Kidney (tissue), 14 donors: ENCODE results near the gene DPP9. TPM values are rescaled to one million over a fixed set of nuclear protein-coding genes. Genes with fewer than 3 reads are reported as not detected.

Source experiments
- DNase-seq, 5 donors: peaks; one replicate each; pipeline ENCODE4 v3.0.0-alpha.2; 2013 to 2020
- FAIRE-seq: peaks from 2 replicates; lab custom pipeline; 2012; peaks lifted over from hg19 to GRCh38; lab: Jason Lieb, UNC
- H3K27ac ChIP-seq, 2 donors: one replicate each; pipeline ENCODE4 v1.7.0; 2013; ENCODE audit warnings: low read depth in 2 of 2, low read length in 2 of 2, inconsistent platforms in 1 of 2
- H3K27me3 ChIP-seq: one replicate; pipeline ENCODE4 v1.7.1; 2013; ENCODE audit warnings: low read length, inconsistent platforms; ENCODE audit not compliant: control insufficient read depth, insufficient read depth
- H3K36me3 ChIP-seq, 3 donors: one replicate each; pipeline versions ENCODE4 v1.7.0 to v1.7.1; 2013; ENCODE audit warnings: low read length in 3 of 3, control low read depth in 1 of 3, inconsistent platforms in 1 of 3; ENCODE audit not compliant: insufficient read depth in 3 of 3, control insufficient read depth in 2 of 3
- H3K4me1 ChIP-seq, 3 donors: one replicate each; pipeline versions ENCODE4 v1.7.0 to v1.7.1; 2013; ENCODE audit warnings: low read length in 3 of 3, inconsistent platforms in 1 of 3, low read depth in 1 of 3; ENCODE audit not compliant: control insufficient read depth in 2 of 3, insufficient read depth in 2 of 3
- H3K4me3 ChIP-seq, 3 donors: one replicate each; pipeline versions ENCODE4 v1.7.0 to v1.8.1; 2013; ENCODE audit warnings: low read length in 3 of 3, control low read depth in 1 of 3, inconsistent platforms in 1 of 3
- H3K9ac ChIP-seq, 3 donors: one replicate each; pipeline versions ENCODE4 v1.7.0 to v1.7.1; 2013; ENCODE audit warnings: low read length in 3 of 3, control low read depth in 1 of 3, inconsistent platforms in 1 of 3
- H3K9me3 ChIP-seq, 3 donors: one replicate each; pipeline versions ENCODE4 v1.7.0 to v1.7.1; 2013; ENCODE audit warnings: low read length in 3 of 3, control low read depth in 1 of 3, inconsistent platforms in 1 of 3; ENCODE audit not compliant: control insufficient read depth in 2 of 3, insufficient read depth in 1 of 3
- CTCF ChIP-seq: IDR thresholded peaks from 3 replicates; pipeline ENCODE4 v1.5.1; 2012; ENCODE audit warnings: mild to moderate bottlenecking, moderate library complexity, borderline replicate concordance; ENCODE audit not compliant: insufficient read depth; ENCODE audit errors: extremely low read depth
- intact Hi-C: fragments of 100-400 bp; cut with DNase I; formaldehyde crosslinking; loops from one replicate; pipeline ENCODE4 v1.11.1; 2022
- polyA plus RNA-seq: library from polyadenylated mRNA; stranded (reverse); fragments of 350-450 nt; fragmentation: Illumina TruSeq; extraction: RNeasy Lipid Tissue Mini Kit (QIAGEN cat#74804); gene quantifications from one replicate; pipeline ENCODE4 v1.2.3, GENCODE V29; 2014; ENCODE audit warnings: low read depth, low replicate concordance; ENCODE audit not compliant: insufficient read depth
- total RNA-seq: library from RNA; stranded (reverse); fragmentation: NEBNext Ultra II Directional; extraction: Animal tissue kit (Norgen Biotek cat#: 25700); gene quantifications from one replicate; pipeline ENCODE4 v1.2.1, GENCODE V29; 2021
- donor health status: control.
- donor health status: control.
- donor health status: control.
- donor health status: control.
- donor health status: control.
- donor health status: DM: yes; HTN: yes; CAD: no.
- donor health status: Normal renal cell carcinoma (clear cell type).

The DPP9 gene
- total and polyA plus RNA-seq, 2 donors from 2014 or later = 14.0 to 61.9 TPM

- H3K4me3 ChIP-seq = no peak overlapping the region
- H3K9me3 ChIP-seq = no peaks in the 10 kb centered on the region
- no peak for DNase-seq
- H3K36me3 ChIP-seq = no peaks in the 10 kb centered on the region
- no peak for TF ChIP-seq CTCF
- no peak overlapping the region for H3K9ac ChIP-seq
- H3K27me3 ChIP-seq = no peaks in the 10 kb centered on the region
- no peak overlapping the region for H3K27ac ChIP-seq
- intact Hi-C loops = no loop called here
- no peak for FAIRE-seq
- no peaks in the 10 kb centered on the region for H3K4me1 ChIP-seq
Measured at GRCh38 chr19:4749870-4750590, 26.4 kb upstream of the DPP9 start.

- Histone ChIP-seq H3K4me3 (no peak overlapping the region), H3K27me3 (no peaks in the 10 kb centered on the region), H3K36me3 (no peaks in the 10 kb centered on the region), H3K9me3 (no peaks in the 10 kb centered on the region), H3K4me1 (no peaks in the 10 kb centered on the region), H3K27ac (no peak overlapping the region), H3K9ac (no peak overlapping the region)
- intact Hi-C loops = no loop called here
- FAIRE-seq = no peak
- TF ChIP-seq CTCF = no peak
- no peak for DNase-seq
Measured at GRCh38 chr19:4748589-4748988, 24.9 kb upstream of the DPP9 start.

- no peak for FAIRE-seq
- no peak overlapping the region for H3K27ac ChIP-seq
- no peak for TF ChIP-seq CTCF
- H3K9me3 ChIP-seq = no peaks in the 10 kb centered on the region
- DNase-seq = no peak
- no peaks in the 10 kb centered on the region for H3K36me3 ChIP-seq
- H3K4me3 ChIP-seq = no peak overlapping the region
- no peaks in the 10 kb centered on the region for H3K27me3 ChIP-seq
- H3K9ac ChIP-seq = no peak overlapping the region
- H3K4me1 ChIP-seq = no peaks in the 10 kb centered on the region
- intact Hi-C loops = no loop called here
Measured at GRCh38 chr19:4748185-4748584, 24.5 kb upstream of the DPP9 start.
